K562 (cell line): Measurements from ENCODE around the gene SPDYA. TPM values are rescaled to one million over a fixed set of nuclear protein-coding genes. Genes with fewer than 3 reads are reported as not detected.

Source experiments
- ATAC-seq: fragments of 200-7000 bp; cut with Tn5 transposase; 3 replicates; pipeline ENCODE4 v1.9.1; 2020; ENCODE audit warnings: moderate library complexity
- BruUV-seq: library from RNA; stranded (reverse); fragments of 400-500 nt; replicated peaks from 2 replicates; lab custom pipeline; 2021; lab: Mats Ljungman, UMichigan
- CTCF ChIA-PET: fragments of 300-600 bp; formaldehyde crosslinking; extraction: SDS; loops from one replicate; lab custom pipeline; 2021; ENCODE audit warnings: low intra/inter-chr PET ratio; lab: Yijun Ruan, JAX
- POLR2A ChIA-PET: fragments of 300-600, 350-650 bp; sonication (Branson Sonifier 250); formaldehyde crosslinking; extraction: SDS; loops from one replicate; lab custom pipeline; 2021; ENCODE audit warnings: antibody characterized with exemption, inconsistent platforms; lab: Yijun Ruan, JAX
- DNase-seq, 4 experiments: peaks; one replicate each; pipeline versions ENCODE4 v3.0.0 to v3.0.0-alpha.2; 2011 to 2018; ENCODE audit warnings: low spot score in 3 of 4, mixed read lengths in 3 of 4; ENCODE audit errors: extremely low read depth in 1 of 4
- FAIRE-seq: peaks from 2 replicates; lab custom pipeline; 2011; peaks lifted over from hg19 to GRCh38; lab: Jason Lieb, UNC
- H2AFZ ChIP-seq: 2 replicates; pipeline ENCODE4 v1.6.0; 2011; ENCODE audit warnings: low read depth, low read length, control low read depth, inconsistent platforms
- H3K27ac ChIP-seq: fragments of 200-600 bp; 3 replicates; pipeline ENCODE4 v1.8.0; 2011; ENCODE audit warnings: low read depth, mild to moderate bottlenecking, control low read depth, inconsistent platforms, low read length, moderate library complexity, mixed read lengths; ENCODE audit errors: extremely low read depth
- H3K27me3 ChIP-seq, 2 experiments: fragments of 300-600 bp in 1 of 2; 2 replicates in 1 of 2; 3 replicates in 1 of 2; pipeline versions ENCODE4 v1.6.0 to v1.8.0; 2011; ENCODE audit warnings: inconsistent platforms in 2 of 2, low read length in 2 of 2, mild to moderate bottlenecking in 1 of 2, mixed read lengths in 1 of 2, moderate library complexity in 1 of 2; ENCODE audit not compliant: control insufficient read depth in 2 of 2, insufficient read depth in 2 of 2
- H3K36me3 ChIP-seq: fragments of 300-600 bp; 3 replicates; pipeline ENCODE4 v1.8.0; 2011; ENCODE audit warnings: mild to moderate bottlenecking, low read length, inconsistent platforms; ENCODE audit not compliant: control insufficient read depth, insufficient read depth
- H3K4me1 ChIP-seq, 2 experiments: fragments of 200-600 bp in 1 of 2; replicated peaks in 1 of 2; 2 replicates in 1 of 2; 3 replicates in 1 of 2; pipeline versions ENCODE4 v1.5.1 to v1.8.0; 2011; ENCODE audit warnings: inconsistent platforms in 2 of 2, low read length in 2 of 2, mild to moderate bottlenecking in 1 of 2, mixed read lengths in 1 of 2, moderate library complexity in 1 of 2; ENCODE audit not compliant: control insufficient read depth in 2 of 2, insufficient read depth in 2 of 2
- H3K4me2 ChIP-seq: 2 replicates; pipeline ENCODE4 v1.6.1; 2011; ENCODE audit warnings: low read length, control low read depth, inconsistent platforms, mixed read lengths; ENCODE audit not compliant: insufficient read depth
- H3K4me3 ChIP-seq: fragments of 200-600 bp; sonication (generic), shearing (Covaris generic); 2 replicates; pipeline ENCODE4 v1.5.1; 2016; ENCODE audit warnings: control low read depth, inconsistent platforms
- H3K79me2 ChIP-seq: fragments of 200-600 bp; 3 replicates; pipeline ENCODE4 v1.8.0; 2011; ENCODE audit warnings: low read length, inconsistent platforms; ENCODE audit not compliant: control insufficient read depth, insufficient read depth
- H3K9ac ChIP-seq, 2 experiments: 2 replicates each; pipeline versions ENCODE4 v1.6.0 to v1.6.1; 2011; ENCODE audit warnings: low read depth in 2 of 2, low read length in 2 of 2, control low read depth in 1 of 2, inconsistent platforms in 1 of 2, mild to moderate bottlenecking in 1 of 2, mixed read lengths in 1 of 2; ENCODE audit not compliant: insufficient read depth in 1 of 2
- H3K9me1 ChIP-seq: one replicate; pipeline ENCODE4 v1.6.0; 2011; ENCODE audit warnings: inconsistent platforms, mild to moderate bottlenecking, low read length, moderate library complexity; ENCODE audit not compliant: control insufficient read depth, insufficient read depth
- H3K9me3 ChIP-seq: replicated peaks from 2 replicates; pipeline ENCODE4 v1.5.1; 2011; ENCODE audit warnings: low read depth, low read length, inconsistent platforms; ENCODE audit not compliant: control insufficient read depth, insufficient read depth
- H4K20me1 ChIP-seq: replicated peaks from 2 replicates; pipeline ENCODE4 v1.6.1; 2011; ENCODE audit warnings: low read length, inconsistent platforms, mixed read lengths; ENCODE audit not compliant: control insufficient read depth, insufficient read depth
- ATF1 ChIP-seq, 2 experiments: fragments of 450-650 bp in 1 of 2; IDR thresholded peaks; 2 replicates each; pipeline ENCODE4 v1.6.1; 2016; ENCODE audit warnings: missing compliant biosample characterization in 1 of 2, missing genetic modification characterization in 1 of 2
- DMBX1 ChIP-seq: fragments of 250-450 bp; sonication (Bioruptor Pico); IDR thresholded peaks from 2 replicates; pipeline ENCODE4 v1.8.0; 2022; ENCODE audit warnings: inconsistent platforms, mild to moderate bottlenecking, moderate library complexity, borderline replicate concordance
- EHMT2 ChIP-seq: fragments of 450-650 bp; IDR thresholded peaks from 2 replicates; pipeline ENCODE4 v1.6.1; 2018; ENCODE audit warnings: antibody characterized with exemption
- EP300 ChIP-seq: IDR thresholded peaks from 2 replicates; pipeline ENCODE4 v1.6.1; 2012; ENCODE audit warnings: low read length, improper control_type of control experiment
- FIP1L1 ChIP-seq: fragments of 200-400 bp; formaldehyde crosslinking; IDR thresholded peaks from 2 replicates; pipeline ENCODE4 v1.6.1; 2018; ENCODE audit warnings: mild to moderate bottlenecking, low read depth, low read length; ENCODE audit not compliant: poor library complexity, severe bottlenecking
- FOXM1 ChIP-seq, 2 experiments: fragments of 450-650 bp in 1 of 2; sonication (generic) in 1 of 2; formaldehyde crosslinking in 1 of 2; IDR thresholded peaks; 2 replicates each; pipeline versions ENCODE4 v1.6.1 to v1.9.0; 2017 to 2022; ENCODE audit warnings: low read depth in 2 of 2, mild to moderate bottlenecking in 2 of 2, missing genetic modification reagents in 1 of 2, moderate library complexity in 1 of 2
- GTF2E2 ChIP-seq: fragments of 200-800 bp; sonication (Bioruptor generic); IDR thresholded peaks from 2 replicates; pipeline ENCODE4 v1.6.1; 2016; ENCODE audit warnings: missing genetic modification characterization, missing compliant biosample characterization
- HMGN3 ChIP-seq: IDR thresholded peaks from 2 replicates; pipeline ENCODE4 v1.6.1; 2011; ENCODE audit warnings: borderline replicate concordance, low read depth, mild to moderate bottlenecking, mixed read lengths, low read length; ENCODE audit not compliant: insufficient read length; ENCODE audit errors: extremely low read depth
- L3MBTL2 ChIP-seq: fragments of 450-650 bp; IDR thresholded peaks from 2 replicates; pipeline ENCODE4 v1.6.1; 2016; ENCODE audit warnings: mild to moderate bottlenecking, moderate library complexity
- POLR2H ChIP-seq: IDR thresholded peaks from 2 replicates; pipeline ENCODE4 v1.6.1; 2016; ENCODE audit warnings: missing genetic modification characterization, low read depth, mild to moderate bottlenecking, control low read depth, missing compliant biosample characterization, moderate library complexity
- RBFOX2 ChIP-seq: fragments of 200-400 bp; formaldehyde crosslinking; IDR thresholded peaks from 2 replicates; pipeline ENCODE4 v1.6.1; 2017; ENCODE audit warnings: low read depth, mild to moderate bottlenecking, low read length, moderate library complexity
- SAFB2 ChIP-seq: fragments of 200-400 bp; formaldehyde crosslinking; IDR thresholded peaks from 2 replicates; pipeline ENCODE4 v1.6.1; 2018; ENCODE audit warnings: borderline replicate concordance, low read length, low read depth, moderate library complexity; ENCODE audit not compliant: severe bottlenecking
- TCF7L2 ChIP-seq: fragments of 150-350 bp; IDR thresholded peaks from 2 replicates; pipeline ENCODE4 v1.6.1; 2016; ENCODE audit warnings: low read depth, mild to moderate bottlenecking, low read length, moderate library complexity
- TEAD4 ChIP-seq, 2 experiments: sonication (generic) in 1 of 2; formaldehyde crosslinking in 1 of 2; IDR thresholded peaks; 2 replicates each; pipeline versions ENCODE4 v1.6.1 to v1.8.0; 2012 to 2022; ENCODE audit warnings: borderline replicate concordance in 1 of 2, inconsistent platforms in 1 of 2, low read length in 1 of 2, mild to moderate bottlenecking in 1 of 2, missing genetic modification reagents in 1 of 2
- THRAP3 ChIP-seq: fragments of 450-650 bp; IDR thresholded peaks from 2 replicates; pipeline ENCODE4 v1.6.1; 2016; ENCODE audit warnings: mild to moderate bottlenecking, inconsistent platforms, borderline replicate concordance
- ZNF197 ChIP-seq: fragments of 200-800 bp; sonication (Bioruptor generic); IDR thresholded peaks from 2 replicates; pipeline ENCODE4 v1.6.1; 2016; ENCODE audit warnings: low read depth, missing genetic modification characterization, missing compliant biosample characterization
- ZNF311 ChIP-seq: fragments of 250-450 bp; sonication (Bioruptor Pico); IDR thresholded peaks from 2 replicates; pipeline ENCODE4 v1.4.0; 2020; ENCODE audit warnings: mild to moderate bottlenecking, moderate library complexity
- WGBS: fragments of 100-300 bp; shearing (Covaris generic); methylation state at CpG from one replicate; pipeline ENCODE4 v1.1.6; 2016; ENCODE audit warnings: low coverage, mixed read lengths; ENCODE audit not compliant: insufficient coverage; ENCODE audit errors: missing lambda C conversion rate; 5-methylcytosine and 5-hydroxymethylcytosine counted together
- in situ Hi-C: fragments of 300-500 bp; cut with MboI; formaldehyde crosslinking; loops from 4 replicates; pipeline ENCODE4 v1.15.0; 2018; ENCODE audit warnings: inconsistent platforms, mixed read lengths
- intact Hi-C: fragments of 100-400 bp; cut with micrococcal nuclease; formaldehyde crosslinking; loops from 2 replicates; pipeline ENCODE4 v1.14.2; 2022
- polyA plus RNA-seq, 8 experiments: library from polyadenylated mRNA; depleted of rRNA in 4 of 8; stranded (reverse) in 5 of 8; unstranded in 3 of 8; fragments of >200 nt; fragmentation: Nextera tagmentation in 2 of 8; fragmentation: Illumina TruSeq in 1 of 8; extraction: Ambion mirVana in 2 of 8; extraction: Trizol in 1 of 8; gene quantifications; 2 replicates each; pipeline versions ENCODE4 v1.2.1 to v1.2.3, GENCODE V29; 2011 to 2014; ENCODE audit warnings: inconsistent platforms in 1 of 8, missing spikeins in 1 of 8
- total RNA-seq, 7 experiments: library from RNA; depleted of rRNA in 6 of 7; stranded (reverse); fragments of >200 nt in 6 of 7; fragmentation: Illumina TruSeq in 2 of 7; extraction: Trizol in 2 of 7; gene quantifications; 2 replicates each; pipeline versions ENCODE4 v1.2.1 to v1.2.3, GENCODE V29; 2011 to 2021; ENCODE audit warnings: low replicate concordance in 1 of 7
- TF ChIP-seq, protein P1 (sequence below): fragments of 250-450 bp; sonication (Bioruptor Pico); IDR thresholded peaks from 2 replicates; pipeline ENCODE4 v1.8.0; 2021; ENCODE audit warnings: moderate library complexity, mild to moderate bottlenecking, inconsistent platforms
- TF ChIP-seq, protein P2 (sequence below): sonication (generic); formaldehyde crosslinking; IDR thresholded peaks from 2 replicates; pipeline ENCODE4 v1.8.1; 2023; ENCODE audit warnings: mild to moderate bottlenecking, missing genetic modification reagents, moderate library complexity

SPDYA gene
- total and polyA plus RNA-seq, 9 of the 15 experiments (the other 6 are each of a cell fraction or from before 2014, with no cell fraction given) = 0.05 to 1.6 (median 0.30) TPM; not detected in 1

DNA sequence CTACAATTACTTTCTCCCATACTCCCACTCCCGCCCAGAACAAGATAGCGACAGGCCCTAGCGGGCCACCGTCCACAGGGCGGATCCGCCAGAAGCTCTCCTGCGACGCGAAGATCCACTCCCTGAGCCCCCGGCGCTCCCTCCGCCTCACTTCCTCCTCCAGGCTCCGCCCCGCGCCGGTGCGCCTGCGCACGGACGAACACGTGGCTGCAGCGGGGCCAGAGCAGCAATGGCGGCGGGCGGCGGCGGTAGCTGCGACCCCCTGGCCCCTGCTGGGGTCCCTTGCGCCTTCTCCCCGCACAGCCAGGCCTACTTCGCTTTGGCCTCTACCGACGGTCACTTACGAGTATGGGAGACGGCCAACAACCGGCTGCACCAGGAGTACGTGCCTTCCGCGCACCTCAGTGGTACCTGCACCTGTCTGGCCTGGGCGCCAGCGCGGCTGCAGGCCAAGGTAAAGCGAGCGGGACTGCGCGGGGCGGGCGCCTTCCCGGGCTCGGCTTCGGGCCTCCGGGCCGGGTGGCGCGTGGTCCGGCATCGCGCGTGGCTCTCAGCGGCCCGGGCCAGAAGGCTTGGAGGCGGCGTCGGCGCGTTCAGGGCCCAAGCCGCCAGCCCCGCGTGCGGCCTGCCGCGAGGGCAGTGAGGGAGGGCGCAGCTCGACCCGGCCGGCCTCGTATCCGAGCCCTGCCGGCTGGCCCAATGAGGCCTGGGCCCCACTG, 84.0 kb downstream of the SPDYA start, which contains the start of gene WDR43:
TSS of gene WDR43 (plus strand) at position 198 of the 719 bp plus-strand sequence. CDS start at position 230, 32 bp downstream.
- Histone ChIP-seq H3K36me3 (peaks cover 38% of the 10 kb centered on the region), H4K20me1 (peaks cover 28% of the 10 kb centered on the region), H3K9me1 (no peaks in the 10 kb centered on the region), H3K9me3 (no peaks in the 10 kb centered on the region), H3K4me1 (peaks cover 10 to 21% of the 10 kb centered on the region in 2 experiments; a peak in 4 of 5 replicates), H3K27me3 (no peaks in the 10 kb centered on the region), H3K27ac (peak within 1 kb of the TSS; percentile 97), H3K4me3 (peak within 1 kb of the TSS; percentile 94), H3K4me2 (peak within 1 kb of the TSS; percentile 98), H3K9ac (peak within 1 kb of the TSS; percentile 98 to 100), H2AFZ (peak within 1 kb of the TSS; percentile 87), H3K79me2 (peaks cover 53% of the 10 kb centered on the region)
- intact Hi-C loops = loop anchor here (2.0 to 5.0 kb wide), 2 partner anchors 24 to 67 kb away; partner anchors contain the start of gene TRMT61B
- ChIA-PET POLR2A (interaction anchor here (0.6 to 3.6 kb wide), 12 partner anchors 9 to 1453 kb away, joined by 3 to 30 read pairs (median 4); partner anchors contain the start of genes PPP1CB and TRMT61B), CTCF (no interaction called here)
- peak; percentile 94 to 98 (median 96) for DNase-seq
- ATAC-seq = peak; percentile 92
- under 1% methylated on average over 59 of the region's 79 CpGs for WGBS
- in situ Hi-C loops = no loop called here
- BruUV-seq = TSS peak; percentile 71
- FAIRE-seq = peak; percentile 93
- TF ChIP-seq ATF1 (CRISPR knock-in tag; IDR thresholded peaks at IDR 0.05) (peak; percentile 58; the same call in 1 of the 2 replicates), ATF1 (tag; IDR thresholded peaks at IDR 0.05) (peak; percentile 90), DMBX1 (CRISPR knock-in tag) (no peak), L3MBTL2 (peak; percentile 67), THRAP3 (no peak), EP300 (peak; percentile 54; the same call in 1 of the 2 replicates), ZNF311 (no peak), POLR2H (tag) (peak; percentile 64; the same call in 1 of the 2 replicates), ZNF197 (CRISPR knock-in tag) (no peak), TCF7L2 (no peak), FOXM1 (IDR thresholded peaks at IDR 0.05; ENCODE audit: low read depth) (peak; percentile 98), FOXM1 (CRISPR knock-in tag; IDR thresholded peaks at IDR 0.05; ENCODE audit: low read depth) (peak; percentile 48; the same call in 1 of the 2 replicates), SAFB2 (no peak), FIP1L1 (peak; percentile 86), GTF2E2 (peak; percentile 75; the same call in 1 of the 2 replicates), HMGN3 (peak; percentile 43), TEAD4 (IDR thresholded peaks at IDR 0.05; ENCODE audit: low read length) (peak; percentile 28; the same call in 1 of the 2 replicates), TEAD4 (CRISPR knock-in tag; IDR thresholded peaks at IDR 0.05; ENCODE audit: borderline replicate concordance) (no peak; the same call in 1 of the 2 replicates), RBFOX2 (peak; percentile 99), EHMT2 (no peak)
- TF ChIP-seq, protein P1, sequence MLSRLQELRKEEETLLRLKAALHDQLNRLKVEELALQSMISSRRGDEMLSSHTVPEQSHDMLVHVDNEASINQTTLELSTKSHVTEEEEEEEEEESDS (CRISPR knock-in tag) = no peak
- TF ChIP-seq, protein P2, sequence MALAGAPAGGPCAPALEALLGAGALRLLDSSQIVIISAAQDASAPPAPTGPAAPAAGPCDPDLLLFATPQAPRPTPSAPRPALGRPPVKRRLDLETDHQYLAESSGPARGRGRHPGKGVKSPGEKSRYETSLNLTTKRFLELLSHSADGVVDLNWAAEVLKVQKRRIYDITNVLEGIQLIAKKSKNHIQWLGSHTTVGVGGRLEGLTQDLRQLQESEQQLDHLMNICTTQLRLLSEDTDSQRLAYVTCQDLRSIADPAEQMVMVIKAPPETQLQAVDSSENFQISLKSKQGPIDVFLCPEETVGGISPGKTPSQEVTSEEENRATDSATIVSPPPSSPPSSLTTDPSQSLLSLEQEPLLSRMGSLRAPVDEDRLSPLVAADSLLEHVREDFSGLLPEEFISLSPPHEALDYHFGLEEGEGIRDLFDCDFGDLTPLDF = peak; percentile 61; the same call in 1 of the 2 replicates
